ENCODE results near the gene ARSB.

DNA sequence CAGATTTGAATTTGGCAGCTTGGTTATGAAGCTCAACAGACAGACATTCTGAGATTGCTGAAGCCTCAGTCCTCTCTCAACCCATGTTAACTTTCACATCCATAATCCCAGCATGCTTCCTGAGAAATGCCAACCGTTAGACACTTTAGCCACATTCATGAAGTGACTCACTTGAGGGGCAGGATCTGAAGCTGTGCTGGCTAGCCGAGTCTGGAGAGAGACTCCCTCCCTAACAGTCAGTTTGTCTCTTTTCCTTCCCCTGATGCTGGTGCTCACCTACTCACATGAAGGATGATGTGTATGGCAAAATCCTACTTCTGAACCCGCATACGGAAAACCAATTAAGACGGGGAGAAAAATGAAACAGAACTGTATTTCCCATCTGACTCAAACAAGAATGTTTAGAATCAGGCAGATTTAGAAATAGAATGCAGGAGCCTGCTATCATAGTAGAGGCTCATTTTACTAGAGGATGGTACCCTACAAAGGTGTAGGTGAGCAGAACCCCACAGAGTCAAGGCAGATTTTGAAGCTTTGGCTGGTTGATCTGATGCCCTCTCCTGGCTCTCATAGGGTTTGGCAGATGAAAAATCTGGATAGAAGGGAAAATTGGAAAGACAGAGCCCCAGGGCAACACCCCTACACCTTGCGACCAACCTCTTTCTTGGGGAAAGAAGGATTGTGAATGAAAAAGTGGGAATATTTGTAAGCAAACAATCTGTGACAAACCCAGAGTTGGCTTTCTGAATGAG, 185.7 kb downstream of the ARSB start:
- TF ChIP-seq, protein P1, sequence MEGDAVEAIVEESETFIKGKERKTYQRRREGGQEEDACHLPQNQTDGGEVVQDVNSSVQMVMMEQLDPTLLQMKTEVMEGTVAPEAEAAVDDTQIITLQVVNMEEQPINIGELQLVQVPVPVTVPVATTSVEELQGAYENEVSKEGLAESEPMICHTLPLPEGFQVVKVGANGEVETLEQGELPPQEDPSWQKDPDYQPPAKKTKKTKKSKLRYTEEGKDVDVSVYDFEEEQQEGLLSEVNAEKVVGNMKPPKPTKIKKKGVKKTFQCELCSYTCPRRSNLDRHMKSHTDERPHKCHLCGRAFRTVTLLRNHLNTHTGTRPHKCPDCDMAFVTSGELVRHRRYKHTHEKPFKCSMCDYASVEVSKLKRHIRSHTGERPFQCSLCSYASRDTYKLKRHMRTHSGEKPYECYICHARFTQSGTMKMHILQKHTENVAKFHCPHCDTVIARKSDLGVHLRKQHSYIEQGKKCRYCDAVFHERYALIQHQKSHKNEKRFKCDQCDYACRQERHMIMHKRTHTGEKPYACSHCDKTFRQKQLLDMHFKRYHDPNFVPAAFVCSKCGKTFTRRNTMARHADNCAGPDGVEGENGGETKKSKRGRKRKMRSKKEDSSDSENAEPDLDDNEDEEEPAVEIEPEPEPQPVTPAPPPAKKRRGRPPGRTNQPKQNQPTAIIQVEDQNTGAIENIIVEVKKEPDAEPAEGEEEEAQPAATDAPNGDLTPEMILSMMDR (IDR thresholded peaks at IDR 0.05; ENCODE audit: low read length) = peak; percentile 20; the same call in 1 of the 2 replicates
- TF ChIP-seq EZH2 (IDR thresholded peaks at IDR 0.05; ENCODE audit: borderline replicate concordance, low read length) = no peak

All from OCI-LY1 (cell line).